Esophagus squamous epithelium (tissue), 5 donors: ENCODE measurements around the gene MARCHF10. TPM values are rescaled to one million over a fixed set of nuclear protein-coding genes. Genes with fewer than 3 reads are reported as not detected.

Source experiments
- DNase-seq: peaks from one replicate; lab custom pipeline; 2025; lab: John Stamatoyannopoulos, UW
- H3K27ac ChIP-seq, 4 donors: fragments of 200-600 bp; sonication (generic); one replicate each; pipeline ENCODE4 v1.5.1; 2016 to 2019; ENCODE audit warnings: mild to moderate bottlenecking in 1 of 4
- H3K27me3 ChIP-seq, 4 donors: fragments of 200-600 bp; sonication (generic); 1 replicate in 3 of 4; 2 replicates in 1 of 4; pipeline versions ENCODE4 v1.5.1 to v1.6.0; 2017 to 2021; ENCODE audit warnings: antibody characterized with exemption in 1 of 4
- H3K36me3 ChIP-seq, 3 donors: fragments of 200-600 bp; sonication (generic); one replicate each; pipeline ENCODE4 v1.5.1; 2016 to 2019
- H3K4me1 ChIP-seq, 3 donors: fragments of 200-600 bp; sonication (generic); one replicate each; pipeline ENCODE4 v1.5.1; 2017 to 2019
- H3K4me3 ChIP-seq, 4 donors: fragments of 200-600 bp; sonication (generic); 1 replicate in 3 of 4; 2 replicates in 1 of 4; pipeline ENCODE4 v1.5.1; 2016 to 2019; ENCODE audit warnings: mild to moderate bottlenecking in 2 of 4, moderate library complexity in 1 of 4
- H3K9me3 ChIP-seq, 3 donors: fragments of 200-600 bp; sonication (generic); one replicate each; pipeline ENCODE4 v1.5.1; 2016 to 2019
- POLR2A ChIP-seq, 4 donors: fragments of 450-650 bp; IDR thresholded peaks; one replicate each; pipeline ENCODE4 v1.6.1; 2017; ENCODE audit warnings: antibody characterized with exemption in 4 of 4, mild to moderate bottlenecking in 4 of 4, moderate library complexity in 3 of 4
- WGBS, 2 donors: methylation state at CpG; one replicate each; pipeline ENCODE4 v1.1.5; 2018; 5-methylcytosine and 5-hydroxymethylcytosine counted together
- intact Hi-C: fragments of 100-400 bp; cut with DNase I; formaldehyde crosslinking; loops from one replicate; pipeline ENCODE4 v1.15.0; 2022
- total RNA-seq, 4 donors: library from RNA; depleted of rRNA; stranded (reverse); fragments of >200 nt; gene quantifications; one replicate each; pipeline ENCODE4 v1.1.0, GENCODE V29; 2016
- TF ChIP-seq, protein P1 (sequence below), 6 experiments: fragments of 450-650 bp in 4 of 6; fragments of 200-600 bp in 2 of 6; sonication (generic) in 2 of 6; IDR thresholded peaks; one replicate each; pipeline ENCODE4 v1.5.1; 2016 to 2019; ENCODE audit warnings: antibody characterized with exemption in 6 of 6, mild to moderate bottlenecking in 4 of 6, moderate library complexity in 4 of 6
- donor health status: DM: yes; HTN: yes; CAD: no.

The MARCHF10 gene
- total RNA-seq, 4 donors from 2014 or later: not detected

DNA sequence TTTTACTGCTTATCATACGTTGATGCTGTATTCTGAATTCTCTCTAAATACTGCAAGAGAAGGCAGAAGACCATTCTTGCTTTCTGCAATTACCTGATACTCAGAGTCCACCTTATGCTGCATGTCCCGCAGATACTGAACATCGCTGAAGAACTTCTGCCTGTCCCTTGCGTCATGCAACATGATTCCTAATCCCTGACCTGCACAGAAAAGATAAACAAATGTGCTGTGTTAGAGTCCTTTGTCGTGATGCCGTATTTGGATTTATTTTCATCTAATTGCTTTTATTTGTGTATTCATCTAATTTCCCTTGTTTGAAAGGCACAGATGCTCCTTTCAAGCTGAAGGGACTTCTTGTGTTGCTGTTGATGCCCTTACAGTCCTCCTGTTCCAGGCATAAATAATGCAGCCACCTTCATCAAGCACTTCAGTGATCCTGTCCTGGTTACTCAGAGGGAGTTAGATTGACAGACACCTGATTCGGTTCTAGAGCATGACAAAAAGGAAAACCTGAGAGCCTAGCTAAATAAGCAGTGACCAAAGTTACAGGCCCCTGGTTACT lies 6.5 kb downstream of the MARCHF10 start:
- Histone ChIP-seq H3K27me3 (peaks cover 0 to 26% (median 0%) of the 10 kb centered on the region in 4 donors), H3K27ac (no peak overlapping the region), H3K4me1 (peaks cover 0 to 13% (median 0%) of the 10 kb centered on the region in 3 donors), H3K36me3 (no peaks in the 10 kb centered on the region), H3K4me3 (no peak overlapping the region), H3K9me3 (no peaks in the 10 kb centered on the region)
- WGBS, 2 donors: 82 to 85% methylated on average over 6 to 7 of the region's 7 CpGs
- intact Hi-C loops: no loop called here
- TF ChIP-seq POLR2A (IDR thresholded peaks at IDR 0.05): no peak
- TF ChIP-seq, protein P1, sequence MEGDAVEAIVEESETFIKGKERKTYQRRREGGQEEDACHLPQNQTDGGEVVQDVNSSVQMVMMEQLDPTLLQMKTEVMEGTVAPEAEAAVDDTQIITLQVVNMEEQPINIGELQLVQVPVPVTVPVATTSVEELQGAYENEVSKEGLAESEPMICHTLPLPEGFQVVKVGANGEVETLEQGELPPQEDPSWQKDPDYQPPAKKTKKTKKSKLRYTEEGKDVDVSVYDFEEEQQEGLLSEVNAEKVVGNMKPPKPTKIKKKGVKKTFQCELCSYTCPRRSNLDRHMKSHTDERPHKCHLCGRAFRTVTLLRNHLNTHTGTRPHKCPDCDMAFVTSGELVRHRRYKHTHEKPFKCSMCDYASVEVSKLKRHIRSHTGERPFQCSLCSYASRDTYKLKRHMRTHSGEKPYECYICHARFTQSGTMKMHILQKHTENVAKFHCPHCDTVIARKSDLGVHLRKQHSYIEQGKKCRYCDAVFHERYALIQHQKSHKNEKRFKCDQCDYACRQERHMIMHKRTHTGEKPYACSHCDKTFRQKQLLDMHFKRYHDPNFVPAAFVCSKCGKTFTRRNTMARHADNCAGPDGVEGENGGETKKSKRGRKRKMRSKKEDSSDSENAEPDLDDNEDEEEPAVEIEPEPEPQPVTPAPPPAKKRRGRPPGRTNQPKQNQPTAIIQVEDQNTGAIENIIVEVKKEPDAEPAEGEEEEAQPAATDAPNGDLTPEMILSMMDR (IDR thresholded peaks at IDR 0.05): no peak
- no peak for DNase-seq

DNA sequence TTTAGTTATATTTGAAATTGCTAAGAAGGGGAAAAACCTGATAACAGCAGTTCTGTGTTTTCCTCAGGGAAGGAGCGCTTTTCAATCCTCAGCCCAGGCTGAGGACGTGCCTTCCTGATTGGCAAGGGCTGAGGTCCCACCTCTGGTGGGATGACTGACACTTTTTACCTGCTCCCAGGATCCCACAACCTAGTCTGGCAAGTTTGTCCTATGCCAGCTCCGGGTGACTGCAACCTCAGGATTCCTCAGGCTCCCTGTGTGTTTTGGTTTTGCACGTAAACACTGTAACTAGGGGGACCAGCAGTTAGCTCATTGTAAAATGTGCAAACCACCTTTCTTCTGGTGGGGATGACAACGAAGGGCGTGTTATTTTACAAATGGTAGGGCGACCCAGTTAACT lies 7.5 kb downstream of the MARCHF10 start:
- H3K36me3 ChIP-seq: no peaks in the 10 kb centered on the region
- intact Hi-C loops: no loop called here
- no peak for DNase-seq
- no peaks in the 10 kb centered on the region for H3K9me3 ChIP-seq
- peaks cover 0 to 13% (median 0%) of the 10 kb centered on the region in 3 donors for H3K4me1 ChIP-seq
- 33 to 42% methylated on average over 7 of the region's 7 CpGs for WGBS, 2 donors
- TF ChIP-seq, protein P1 (IDR thresholded peaks at IDR 0.05): no peak
- no peak for TF ChIP-seq POLR2A (IDR thresholded peaks at IDR 0.05)
- no peak overlapping the region for H3K27ac ChIP-seq
- H3K27me3 ChIP-seq: peaks cover 0 to 26% (median 0%) of the 10 kb centered on the region in 4 donors
- no peak overlapping the region for H3K4me3 ChIP-seq

DNA sequence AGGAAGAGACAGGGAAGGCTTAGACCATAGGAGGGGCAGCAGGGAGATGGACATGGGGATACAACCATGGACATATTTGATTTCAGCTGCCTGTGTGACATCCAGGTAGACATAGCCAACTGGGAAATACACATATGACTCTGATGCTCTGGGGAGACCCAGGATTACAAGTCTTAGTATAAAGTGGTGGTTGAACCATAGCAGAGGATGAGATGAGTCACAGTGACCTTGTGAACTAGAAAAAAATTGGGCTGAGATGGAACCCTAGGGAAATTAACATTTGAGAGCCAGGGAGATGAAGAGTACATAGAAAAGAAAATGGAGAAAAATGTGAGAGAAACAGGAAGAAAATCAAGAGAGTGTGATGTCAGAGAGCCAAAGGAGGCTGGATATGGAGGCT lies 10.2 kb downstream of the MARCHF10 start:
- Histone ChIP-seq H3K9me3 (no peaks in the 10 kb centered on the region), H3K27me3 (peaks cover 0 to 9% (median 0%) of the 10 kb centered on the region in 4 donors), H3K4me1 (peaks cover 0 to 13% (median 0%) of the 10 kb centered on the region in 3 donors), H3K27ac (no peak overlapping the region), H3K4me3 (no peak overlapping the region), H3K36me3 (no peaks in the 10 kb centered on the region)
- DNase-seq: no peak
- intact Hi-C loops: no loop called here
- TF ChIP-seq, protein P1 (IDR thresholded peaks at IDR 0.05): no peak
- TF ChIP-seq POLR2A (IDR thresholded peaks at IDR 0.05): no peak

DNA sequence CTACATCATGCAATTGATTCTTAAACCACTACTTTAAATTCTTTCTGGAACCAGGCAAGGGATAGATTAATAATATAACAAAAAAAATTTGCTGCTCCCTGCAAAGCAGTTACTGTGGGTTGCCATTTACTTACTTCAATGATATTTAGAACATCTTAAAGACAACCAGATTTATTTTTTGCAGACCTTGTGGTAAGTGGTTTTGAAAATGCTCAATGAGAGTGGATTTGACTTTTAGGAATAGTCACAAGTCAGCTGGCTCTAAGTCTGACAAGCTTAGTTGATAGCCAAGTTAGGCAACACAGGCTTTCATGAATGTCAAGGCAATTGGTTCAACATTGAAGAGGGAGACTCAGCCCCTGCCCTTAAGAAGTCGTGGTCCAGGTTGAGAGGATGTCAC lies 11.8 kb downstream of the MARCHF10 start:
- no peak overlapping the region for H3K27ac ChIP-seq
- H3K36me3 ChIP-seq: no peaks in the 10 kb centered on the region
- DNase-seq: no peak
- no peaks in the 10 kb centered on the region for H3K9me3 ChIP-seq
- intact Hi-C loops: no loop called here
- no peak overlapping the region for H3K4me3 ChIP-seq
- WGBS, 2 donors: 92 to 100% methylated on average over 1 of the region's 1 CpG
- H3K4me1 ChIP-seq: peaks cover 0 to 13% (median 0%) of the 10 kb centered on the region in 3 donors
- H3K27me3 ChIP-seq: peaks cover 0 to 5% (median 0%) of the 10 kb centered on the region in 4 donors
- TF ChIP-seq, protein P1 (IDR thresholded peaks at IDR 0.05): no peak
- TF ChIP-seq POLR2A (IDR thresholded peaks at IDR 0.05): no peak

DNA sequence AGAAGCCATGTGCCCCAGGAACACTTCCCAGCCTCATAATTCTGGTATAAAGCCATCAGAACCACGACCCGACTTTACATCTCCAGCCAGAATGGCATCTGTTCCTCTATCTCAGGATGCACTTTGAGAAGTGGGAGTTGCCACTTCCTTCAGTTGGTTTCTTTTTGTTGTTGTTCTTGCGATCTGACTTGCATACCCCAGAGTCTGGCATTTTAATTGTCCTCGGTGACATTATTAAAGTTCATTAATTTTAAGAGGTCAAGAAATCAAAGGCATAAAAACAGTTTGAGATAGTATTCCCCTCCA lies 13.5 kb downstream of the MARCHF10 start:
- intact Hi-C loops: no loop called here
- Histone ChIP-seq H3K4me1 (peaks cover 0 to 4% (median 0%) of the 10 kb centered on the region in 3 donors), H3K36me3 (no peaks in the 10 kb centered on the region), H3K4me3 (no peak overlapping the region), H3K27me3 (peaks cover 0 to 5% (median 0%) of the 10 kb centered on the region in 4 donors), H3K27ac (no peak overlapping the region), H3K9me3 (no peaks in the 10 kb centered on the region)
- 67 to 68% methylated on average over 4 of the region's 4 CpGs for WGBS, 2 donors
- TF ChIP-seq, protein P1 (IDR thresholded peaks at IDR 0.05): no peak
- TF ChIP-seq POLR2A (IDR thresholded peaks at IDR 0.05): no peak
- DNase-seq: no peak
